HG03342 (cell line): ENCODE results near the gene ARL2BP.
"Not testable (repeated sequence)": the region's sequence is repeated elsewhere in the genome, so short reads cannot be mapped to it uniquely, and the experiment has no call there.

Experiments used
- ATAC-seq: cut with Tn5 transposase; IDR thresholded peaks from one replicate; pipeline ENCODE4 v1.9.1; 2021; ENCODE audit warnings: mild to moderate bottlenecking, moderate library complexity; ENCODE audit not compliant: unreplicated experiment

Gene ARL2BP

DNA sequence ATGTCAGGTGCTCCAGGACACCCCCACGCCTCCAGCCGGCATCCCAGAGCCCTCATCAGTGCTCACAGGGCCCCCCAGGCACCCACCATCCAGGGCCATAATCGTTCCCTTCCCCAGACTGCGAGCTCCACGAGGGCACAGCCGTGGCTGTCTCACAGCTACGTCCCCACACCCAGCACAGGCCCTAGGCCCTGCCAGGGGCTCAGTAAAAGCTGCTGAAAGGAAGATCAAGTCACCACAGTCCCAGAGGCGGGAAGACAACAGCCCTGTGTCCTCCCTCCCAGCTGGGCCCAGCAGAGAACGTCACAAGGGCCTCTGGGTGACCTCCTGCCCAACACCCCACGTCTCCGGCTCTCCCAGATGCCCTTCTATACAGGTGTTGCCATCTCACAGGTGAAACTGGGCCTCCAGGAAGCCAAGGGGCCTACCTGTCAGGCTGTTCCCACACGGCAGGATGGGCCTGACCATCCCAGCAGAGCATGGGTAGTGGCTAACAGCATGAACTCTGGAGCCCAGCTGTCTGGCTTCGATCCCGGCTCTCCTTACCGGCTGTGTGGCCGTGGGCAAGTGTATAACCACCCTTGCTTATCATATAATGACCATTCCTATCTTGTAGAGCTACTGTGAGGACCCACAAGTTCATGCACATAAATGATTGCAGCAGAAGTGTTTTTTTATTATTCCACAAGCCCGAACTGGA lies 17.9 kb downstream of the ARL2BP start:
- no peak for ATAC-seq

GRCh38 chr16:57263541-57264351 lies 18.7 kb downstream of the ARL2BP start:
- ATAC-seq: no peak

GRCh38 chr16:57264381-57264780 lies 19.3 kb downstream of the ARL2BP start:
- no peak for ATAC-seq

GRCh38 chr16:57264950-57265371 lies 19.9 kb downstream of the ARL2BP start:
- no peak for ATAC-seq

DNA sequence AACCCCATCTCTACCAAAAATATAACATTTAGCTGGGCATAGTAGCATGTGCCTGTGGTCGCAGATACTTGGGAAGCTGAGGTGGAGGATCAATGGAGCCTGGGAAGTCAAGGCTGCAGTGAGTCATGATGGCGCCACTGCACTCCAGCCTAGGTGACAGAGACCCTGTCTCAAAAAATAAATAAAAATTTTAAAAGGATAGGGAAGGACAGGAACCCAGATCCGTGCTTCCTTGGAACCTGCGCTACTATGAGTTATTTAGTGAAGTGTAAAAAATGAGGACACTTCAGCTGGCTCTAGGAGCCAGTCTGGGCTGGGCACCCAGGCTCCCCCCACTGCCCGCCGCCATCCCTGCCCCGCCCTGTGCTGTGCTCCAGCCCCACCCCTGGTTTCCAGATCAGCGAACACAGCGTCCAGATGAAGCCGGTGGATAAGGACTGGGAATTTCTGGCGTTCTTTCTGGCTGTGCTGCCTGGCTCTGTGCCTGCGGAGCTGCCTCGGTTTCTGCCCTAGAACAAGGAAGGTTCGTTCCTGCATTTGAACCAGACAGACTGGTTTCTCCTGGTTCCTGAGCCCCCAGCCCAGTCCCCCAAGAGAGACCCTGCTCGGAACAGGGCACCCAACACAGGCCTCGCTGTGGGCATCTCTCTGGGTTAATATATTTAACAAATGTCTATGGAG lies 20.9 kb downstream of the ARL2BP start:
- no peak for ATAC-seq

DNA sequence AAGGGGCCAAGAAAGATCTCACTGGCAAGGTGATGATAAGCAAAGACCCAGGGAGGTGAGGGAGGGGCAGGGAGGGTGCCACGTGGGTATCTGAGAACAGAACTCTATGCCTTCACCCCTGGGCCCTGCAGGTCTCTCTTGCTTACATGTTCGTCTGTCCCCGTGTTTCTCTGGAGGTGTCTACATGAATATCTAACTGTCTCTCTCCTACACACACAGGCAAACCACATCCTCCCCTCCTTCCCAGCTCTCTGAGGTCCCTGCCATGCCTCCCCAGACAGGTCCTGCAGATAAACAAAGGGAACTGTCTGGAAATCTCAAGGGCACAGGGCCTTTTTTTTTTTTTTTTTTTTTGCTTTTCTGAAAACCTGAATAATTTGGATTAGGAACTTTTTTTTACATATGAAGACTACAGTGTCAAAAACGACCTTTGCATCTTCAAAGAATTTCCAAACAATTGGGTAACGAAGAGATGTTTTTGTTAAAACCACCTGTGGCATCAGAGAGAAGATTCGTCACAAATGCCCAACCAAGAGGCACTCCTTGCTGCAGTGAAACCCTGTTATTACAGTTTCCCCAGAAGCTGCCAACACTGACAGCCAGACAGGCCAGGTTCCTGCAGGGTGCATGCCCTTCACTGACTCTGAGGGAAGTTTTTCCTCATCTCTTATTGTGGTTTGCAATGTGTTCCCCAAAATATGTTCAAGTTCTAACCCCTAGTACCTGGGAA lies 21.6 kb downstream of the ARL2BP start:
- no peak for ATAC-seq

GRCh38 chr16:57267343-57267742 lies 22.3 kb downstream of the ARL2BP start:
- ATAC-seq: not testable (repeated sequence)

- no peak for ATAC-seq
Observed at GRCh38 chr16:57268804-57269800, 24.0 kb downstream of the ARL2BP start.

DNA sequence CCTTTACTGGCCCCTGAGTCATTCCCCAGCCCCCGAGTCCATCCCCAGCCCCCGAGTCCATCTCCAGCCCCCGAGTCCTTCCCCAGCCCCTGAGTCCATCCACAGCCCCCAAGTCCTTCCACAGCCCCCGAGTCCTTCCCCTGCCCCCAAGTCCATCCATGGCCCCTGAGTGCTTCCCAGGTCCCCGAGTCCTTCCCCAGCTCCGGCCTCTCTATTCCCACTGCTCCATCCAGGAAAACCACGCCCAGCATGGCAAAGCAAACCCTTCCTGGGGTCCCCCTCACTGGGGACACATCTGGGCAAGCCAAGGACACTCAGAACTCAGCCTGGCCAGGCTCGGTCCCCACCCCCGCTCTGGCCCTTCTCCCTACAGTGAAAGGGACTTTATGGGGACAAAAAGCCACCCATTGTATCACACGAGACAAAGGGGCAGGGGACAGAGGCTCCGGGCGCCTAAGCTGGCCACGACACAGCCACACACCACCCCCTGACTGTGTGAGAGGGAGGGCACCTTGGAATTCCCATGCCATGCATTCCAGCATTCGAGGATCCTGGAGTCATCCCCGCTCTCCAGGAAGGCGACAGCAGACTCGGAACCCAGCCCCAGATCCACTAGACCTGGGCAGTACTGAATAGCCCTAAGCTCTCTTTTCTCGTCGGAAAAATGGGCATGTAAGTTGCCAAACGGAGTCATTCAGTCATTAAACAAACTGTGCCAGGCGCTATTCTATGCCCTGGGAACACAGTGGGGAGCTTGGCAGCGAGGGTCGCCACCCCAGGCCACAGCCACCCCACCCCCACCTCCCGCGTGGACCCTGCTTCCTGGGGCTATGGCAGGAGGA lies 25.4 kb downstream of the ARL2BP start:
- ATAC-seq: no peak

- ATAC-seq: no peak
Observed at GRCh38 chr16:57271063-57271345, 25.9 kb downstream of the ARL2BP start.

- ATAC-seq: no peak
Observed at GRCh38 chr16:57271867-57272495, 26.9 kb downstream of the ARL2BP start.

DNA sequence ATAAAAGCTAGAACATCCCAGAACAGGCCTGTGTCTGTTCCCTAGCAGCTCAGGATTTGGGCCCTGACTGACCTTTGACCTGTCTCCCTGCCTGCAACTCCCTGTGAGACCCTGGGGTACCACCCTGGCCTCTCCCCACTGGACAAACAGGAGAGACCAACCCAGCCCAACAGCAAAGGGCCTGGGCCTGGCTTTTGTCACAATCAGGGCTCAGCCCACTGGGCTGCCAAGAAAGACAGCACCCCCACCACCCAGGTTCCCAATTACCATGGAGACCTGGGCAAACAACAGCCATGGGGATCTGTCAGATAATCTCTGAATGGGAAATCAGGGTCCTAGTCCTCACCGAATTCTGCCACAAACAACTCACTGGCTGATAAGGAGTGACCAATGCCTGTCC lies 28.3 kb downstream of the ARL2BP start:
- no peak for ATAC-seq

GRCh38 chr16:57273826-57274225 lies 28.8 kb downstream of the ARL2BP start:
- ATAC-seq: no peak

- ATAC-seq: not testable (repeated sequence)
Observed at GRCh38 chr16:57275946-57276345, 30.9 kb downstream of the ARL2BP start.

- ATAC-seq: no peak
Observed at GRCh38 chr16:57276596-57276995, 31.5 kb downstream of the ARL2BP start.

DNA sequence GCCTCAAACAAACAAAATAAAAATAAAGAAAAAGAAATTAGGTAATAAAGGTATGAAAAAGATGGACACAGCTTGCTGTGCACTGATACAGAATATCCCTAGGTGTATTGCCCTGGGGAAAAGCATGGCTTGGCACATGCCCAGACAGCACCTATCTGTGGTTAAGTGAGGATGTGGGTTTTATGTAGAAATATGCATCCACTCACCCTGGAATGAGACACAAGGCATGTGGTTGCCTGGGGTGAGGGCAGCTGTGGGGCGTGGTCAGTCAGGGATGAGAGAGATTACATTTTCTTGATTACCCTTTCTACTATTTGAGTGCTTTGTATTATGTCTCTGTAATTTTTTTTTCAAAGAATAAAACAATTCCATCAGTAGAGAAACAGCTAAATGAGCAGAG lies 32.5 kb downstream of the ARL2BP start:
- no peak for ATAC-seq

GRCh38 chr16:57278494-57278893 lies 33.4 kb downstream of the ARL2BP start:
- ATAC-seq: no peak

DNA sequence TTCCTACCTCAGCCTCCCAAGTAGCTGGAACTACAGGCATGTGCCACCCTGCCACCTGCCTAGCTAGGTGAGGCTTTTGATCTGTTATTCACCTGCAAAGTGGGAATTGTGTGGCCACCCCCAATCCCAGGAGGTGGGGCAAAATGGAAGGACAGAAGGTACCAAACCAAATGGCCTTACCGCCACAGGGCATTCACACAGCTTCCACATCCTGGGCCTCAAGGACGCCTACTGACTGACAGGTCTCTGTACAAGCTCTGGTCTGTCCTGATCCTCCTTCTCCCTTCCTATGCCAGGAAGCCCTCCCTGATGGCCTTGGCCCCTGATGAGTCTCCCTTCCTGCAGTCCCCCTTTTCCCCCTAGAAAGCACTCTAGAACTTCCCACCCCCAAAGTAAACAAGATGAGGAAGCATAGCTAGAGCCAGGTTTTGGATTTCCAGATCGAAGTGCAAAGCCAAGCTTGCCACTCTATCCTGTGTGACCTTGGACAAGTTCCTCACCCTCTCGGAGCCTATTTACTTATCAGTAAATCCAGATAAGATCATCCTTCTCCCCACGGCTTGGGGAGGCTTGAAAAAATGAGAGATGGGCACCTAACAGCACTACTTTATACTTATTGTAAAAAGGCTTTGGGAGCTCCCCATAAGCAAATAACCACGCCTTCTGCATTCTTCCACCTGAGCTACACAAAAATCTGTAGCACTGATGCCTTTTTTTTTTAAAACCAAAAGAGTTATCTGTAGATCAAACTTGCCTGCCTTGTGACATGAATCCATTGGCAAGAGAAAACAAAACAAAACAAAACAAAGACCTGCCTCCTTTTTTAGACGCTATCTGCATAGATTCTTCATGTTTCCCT lies 35.0 kb downstream of the ARL2BP start:
- no peak for ATAC-seq
